GM21526 (cell line): ENCODE results near the gene PNPLA4.

ENCODE experiments used
- ATAC-seq: cut with Tn5 transposase; IDR thresholded peaks from one replicate; pipeline ENCODE4 v1.9.1; 2021; ENCODE audit warnings: moderate library complexity; ENCODE audit not compliant: unreplicated experiment, low FRiP score

The PNPLA4 gene

DNA sequence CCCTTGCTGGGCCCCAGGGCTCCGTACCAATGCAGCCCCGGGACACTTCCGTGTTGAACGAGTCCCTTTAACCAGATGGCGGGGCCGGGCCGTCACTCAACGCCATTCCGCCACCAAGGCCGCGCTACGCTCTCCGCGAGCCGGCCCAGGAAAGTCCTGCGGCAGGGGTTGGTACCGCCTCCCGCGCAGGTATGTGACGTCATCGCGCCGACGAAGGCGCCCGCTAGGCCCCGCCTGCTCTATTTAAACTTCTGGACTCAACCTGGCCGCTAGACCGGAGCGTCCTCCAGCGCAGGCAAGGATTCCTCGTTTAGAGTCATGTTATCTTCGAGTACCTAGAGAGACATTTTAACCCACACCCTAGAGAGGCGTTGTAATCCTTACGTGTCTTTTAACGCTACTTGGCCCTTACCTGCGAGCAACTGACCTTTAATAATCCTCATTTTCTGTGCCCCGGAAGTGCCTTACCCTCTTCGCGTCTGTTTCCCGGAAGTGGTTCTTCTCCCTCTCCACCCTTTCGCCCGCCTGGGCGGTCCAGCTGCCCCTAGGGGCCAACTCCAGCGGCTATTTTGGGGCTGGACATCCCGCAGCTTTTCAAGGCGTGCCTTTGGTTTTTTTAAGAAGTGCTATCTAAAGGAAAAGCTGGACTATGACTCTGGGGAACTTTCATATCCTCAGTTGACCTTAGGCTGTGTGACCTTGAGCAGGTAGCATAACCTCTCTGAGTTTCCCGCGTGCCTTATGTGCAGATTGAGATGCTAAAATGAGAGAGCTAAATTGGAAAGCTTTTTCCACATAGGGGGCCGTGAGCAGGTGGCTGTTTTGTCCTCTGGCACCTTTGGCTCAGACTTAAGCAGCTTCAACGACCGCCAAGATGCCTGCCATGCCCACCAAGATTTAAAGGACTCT, at the start of gene PNPLA4:
Gene PNPLA4 (minus strand): TSS at position 155 of the 909 bp plus-strand sequence. CDS start 1,294 bp downstream, outside the sequence.
- peak; percentile 91 for ATAC-seq

GRCh38 chrX:7972586-7972985, 45.4 kb upstream of the PNPLA4 start:
- ATAC-seq, result no peak

GRCh38 chrX:7970428-7970827, 43.2 kb upstream of the PNPLA4 start:
- no peak for ATAC-seq

DNA sequence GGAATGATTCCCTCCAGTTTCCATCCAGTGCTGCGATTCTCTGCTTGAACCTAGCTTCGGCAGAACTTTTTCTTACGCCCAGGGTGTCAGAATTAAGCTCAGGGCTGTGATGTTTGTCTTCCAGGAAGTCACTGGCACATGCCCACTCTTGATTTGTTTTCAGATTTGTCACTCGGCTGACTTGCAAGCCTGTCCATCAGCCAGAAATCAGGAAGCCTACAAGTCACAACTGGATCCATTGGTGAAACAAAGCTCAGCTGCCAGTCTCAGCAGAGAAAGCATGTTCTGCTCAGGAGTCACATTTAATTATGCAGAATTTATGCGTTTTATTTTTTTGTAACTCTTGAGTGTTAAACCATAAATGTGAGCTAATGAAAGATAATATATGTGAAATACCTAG, 38.2 kb upstream of the PNPLA4 start:
- no peak for ATAC-seq

GRCh38 chrX:7960246-7960645, 33.0 kb upstream of the PNPLA4 start:
- no peak for ATAC-seq

- no peak for ATAC-seq
Measured at GRCh38 chrX:7953446-7953845, 26.2 kb upstream of the PNPLA4 start.

- ATAC-seq, result peak; percentile 98
Measured at GRCh38 chrX:7950865-7951264, 23.7 kb upstream of the PNPLA4 start.

- no peak for ATAC-seq
Measured at GRCh38 chrX:7948483-7948882, 21.3 kb upstream of the PNPLA4 start.

DNA sequence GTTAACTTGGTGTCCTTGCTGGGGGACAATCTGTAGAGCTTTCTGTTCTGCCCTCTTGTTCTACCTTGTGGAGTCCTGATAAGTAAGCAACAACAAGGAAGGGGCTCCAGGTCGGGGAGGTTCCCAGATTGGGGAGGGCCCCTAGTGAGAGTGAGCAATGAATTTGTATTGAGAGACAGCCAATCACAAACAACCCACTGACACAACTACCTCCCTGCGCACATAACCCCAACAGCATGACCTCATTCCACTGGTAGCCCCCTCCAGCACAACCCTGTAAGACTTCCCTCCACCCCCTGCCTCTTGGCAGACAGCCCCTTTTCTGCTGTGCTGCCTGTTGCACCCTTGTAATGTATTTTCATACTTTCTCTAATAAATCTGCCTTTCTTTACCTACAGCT, 19.7 kb upstream of the PNPLA4 start:
- no peak for ATAC-seq

DNA sequence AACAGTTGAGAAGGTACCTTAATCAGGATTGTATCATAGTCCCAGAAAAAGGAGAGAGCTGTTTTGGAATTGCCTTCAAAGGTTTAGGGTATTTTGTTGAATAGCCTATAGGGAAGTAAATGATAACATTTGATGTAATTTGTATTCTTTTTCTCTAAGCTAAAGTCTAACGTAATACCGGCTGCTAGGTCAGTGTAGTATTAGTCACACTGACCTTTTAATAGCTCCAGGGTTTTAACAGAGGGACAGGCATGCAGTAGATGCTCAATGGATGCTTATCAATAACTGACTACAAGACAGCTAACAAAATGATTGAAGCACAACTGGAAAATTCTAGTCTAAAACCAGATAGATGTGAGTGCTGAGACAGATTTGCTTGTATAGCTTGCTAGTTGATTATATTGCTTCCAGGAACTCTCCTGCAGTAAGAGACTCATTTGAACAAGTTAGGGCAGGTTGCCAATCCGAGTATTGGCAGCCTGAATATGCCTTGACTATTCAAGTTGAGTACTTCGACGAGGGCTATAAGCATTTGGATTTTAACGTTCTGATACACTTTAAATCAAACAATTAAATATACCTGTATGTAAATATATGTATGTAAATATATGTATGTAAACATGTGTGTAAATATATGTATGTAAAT, 16.5 kb upstream of the PNPLA4 start:
- ATAC-seq, result no peak

DNA sequence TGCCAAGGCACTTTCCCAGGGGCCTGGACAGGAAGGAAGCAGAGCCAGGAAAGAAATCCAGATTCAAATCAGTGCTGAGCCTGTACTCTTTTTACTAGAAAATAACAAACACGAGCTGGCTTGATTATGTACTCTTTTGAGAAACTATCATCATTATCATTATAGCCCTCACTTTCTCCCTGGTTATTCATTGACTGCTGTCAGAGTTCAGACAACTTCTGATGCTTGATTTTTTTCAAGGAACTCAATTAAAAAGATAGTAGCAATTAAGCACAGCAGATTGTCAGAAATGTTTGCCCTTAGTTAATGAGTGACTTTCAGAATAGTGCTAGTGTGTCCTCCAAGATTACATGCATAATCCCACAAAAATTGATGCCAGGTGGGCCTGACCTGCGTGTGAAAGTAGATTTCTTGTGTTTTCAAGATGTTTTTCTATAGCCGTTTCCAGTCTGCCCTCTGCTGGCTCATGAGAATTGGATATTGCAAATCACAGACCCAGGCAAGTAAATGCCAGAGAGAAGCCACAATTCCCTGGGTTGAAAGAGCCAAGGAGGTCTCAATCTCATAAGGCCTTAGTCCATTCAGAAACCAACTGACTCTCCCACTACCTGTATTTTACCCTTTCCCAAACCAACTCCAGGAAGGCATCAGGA, 14.3 kb upstream of the PNPLA4 start:
- ATAC-seq, result no peak

DNA sequence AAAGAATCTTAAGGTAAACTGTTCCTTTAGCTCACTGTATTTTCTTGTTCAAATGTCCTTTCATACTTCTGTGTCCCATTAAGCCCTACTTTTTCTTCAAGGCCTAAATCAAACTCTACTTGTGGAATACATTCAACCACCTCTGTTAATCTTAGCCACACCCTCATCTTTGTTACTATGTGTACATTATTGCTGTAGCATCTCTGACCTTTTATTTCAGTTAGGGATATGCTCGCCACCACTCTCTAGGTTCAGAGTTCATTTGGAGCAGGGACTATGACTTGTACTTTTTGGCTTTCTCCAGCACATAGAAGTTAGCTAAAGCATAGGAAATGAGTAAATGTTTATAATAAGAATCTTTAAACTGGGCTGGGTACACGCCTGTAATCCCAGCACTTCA, 6.8 kb upstream of the PNPLA4 start:
- no peak for ATAC-seq

DNA sequence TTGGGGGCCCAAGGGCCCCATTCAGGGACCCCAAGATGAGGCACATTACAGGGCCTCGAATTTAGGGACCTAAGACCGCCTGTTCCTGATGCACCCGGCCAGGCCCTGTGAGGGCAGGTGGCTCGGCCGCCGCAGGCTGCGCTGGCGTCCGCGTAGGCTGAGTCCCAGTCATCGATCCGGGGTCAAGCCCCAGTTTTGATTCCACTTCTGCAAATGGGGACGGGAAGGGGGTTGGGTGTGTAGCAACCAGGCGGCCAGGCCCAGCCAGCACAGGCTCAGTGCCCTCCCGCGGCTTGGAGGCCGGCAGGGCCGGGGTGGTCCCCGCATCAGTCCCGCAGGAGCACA, 327 bp downstream of the PNPLA4 start:
- ATAC-seq, result peak; percentile 58

DNA sequence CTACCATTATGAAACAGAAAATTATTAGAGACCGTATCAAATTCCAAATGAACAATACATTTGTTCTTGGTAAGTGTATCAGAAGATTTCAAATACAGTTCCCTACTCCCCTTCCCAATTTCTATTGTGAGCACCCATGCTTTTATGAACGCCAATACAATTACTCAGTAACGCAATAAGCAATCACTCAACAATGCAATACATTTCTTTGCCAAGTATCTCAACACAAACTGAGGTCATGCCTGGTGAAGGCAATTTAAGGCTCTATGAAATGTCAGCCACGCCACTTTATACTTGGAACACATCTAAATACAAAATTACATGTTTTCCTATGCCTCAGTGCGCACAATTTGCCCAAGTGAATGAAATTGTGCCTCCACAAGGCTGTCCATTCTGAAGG, 712 bp downstream of the PNPLA4 start:
- ATAC-seq, result no peak

GRCh38 chrX:7925867-7926472, 1.2 kb downstream of the PNPLA4 start:
- peak; percentile 40 for ATAC-seq

DNA sequence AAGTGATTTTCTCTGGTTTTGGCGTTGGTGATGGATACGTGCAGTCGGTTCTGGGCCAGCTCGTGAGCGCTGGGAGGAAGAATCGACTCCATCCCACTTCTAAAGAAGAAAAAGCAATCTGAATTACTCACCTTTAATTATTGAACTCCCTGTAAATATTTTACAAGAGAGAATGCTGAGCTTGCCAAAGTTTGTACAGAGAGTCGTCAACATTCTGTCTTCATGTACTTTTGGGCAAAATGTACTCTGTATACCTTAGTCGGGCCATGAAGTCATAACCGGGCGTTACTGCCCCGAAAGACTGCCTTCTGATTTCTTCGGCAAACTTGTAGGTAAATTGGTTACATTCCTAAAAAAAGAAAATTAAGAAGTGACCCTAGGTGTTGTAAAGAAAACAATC, 5.5 kb downstream of the PNPLA4 start:
- no peak for ATAC-seq

GRCh38 chrX:7908821-7909220, 18.4 kb downstream of the PNPLA4 start:
- no peak for ATAC-seq

DNA sequence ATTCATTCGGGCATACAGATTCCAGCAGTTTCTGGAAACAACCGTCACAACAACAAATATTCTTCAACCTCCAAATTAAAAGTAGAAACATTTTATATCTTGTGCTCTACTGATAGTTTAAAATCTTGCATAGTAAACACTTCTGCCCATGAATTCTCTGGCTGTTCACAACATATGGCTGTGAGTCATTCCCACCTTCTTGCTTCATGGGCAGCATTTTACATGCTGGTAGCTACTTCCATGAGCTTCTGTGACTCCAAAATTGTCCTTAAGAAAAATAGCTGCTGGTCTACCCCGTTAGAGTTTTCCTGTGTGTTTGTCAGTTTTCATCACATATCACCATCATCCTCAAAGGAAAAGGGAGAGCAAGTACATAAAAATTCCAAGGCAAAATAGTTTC, 22.7 kb downstream of the PNPLA4 start:
- no peak for ATAC-seq

- no peak for ATAC-seq
Measured at GRCh38 chrX:7891928-7892327, 35.3 kb downstream of the PNPLA4 start.

DNA sequence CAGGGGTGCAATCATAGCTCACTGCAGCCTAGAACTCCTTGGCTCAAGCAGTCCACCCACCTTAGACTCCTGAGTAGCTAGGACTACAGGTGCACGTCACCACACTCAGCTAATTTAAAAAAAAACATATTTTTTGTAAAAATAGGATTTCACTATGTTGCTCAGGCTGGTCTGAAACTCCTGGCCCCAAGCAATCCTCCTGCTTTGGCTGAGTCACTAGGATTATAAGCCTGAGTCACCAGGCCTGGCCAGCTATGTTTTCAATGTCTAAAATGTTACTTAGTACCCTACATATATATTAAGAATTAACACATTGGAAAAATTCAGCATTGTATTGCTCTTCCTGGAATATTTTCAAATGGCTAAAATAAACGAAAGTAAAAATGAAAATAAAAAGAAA, 37.5 kb downstream of the PNPLA4 start:
- no peak for ATAC-seq

DNA sequence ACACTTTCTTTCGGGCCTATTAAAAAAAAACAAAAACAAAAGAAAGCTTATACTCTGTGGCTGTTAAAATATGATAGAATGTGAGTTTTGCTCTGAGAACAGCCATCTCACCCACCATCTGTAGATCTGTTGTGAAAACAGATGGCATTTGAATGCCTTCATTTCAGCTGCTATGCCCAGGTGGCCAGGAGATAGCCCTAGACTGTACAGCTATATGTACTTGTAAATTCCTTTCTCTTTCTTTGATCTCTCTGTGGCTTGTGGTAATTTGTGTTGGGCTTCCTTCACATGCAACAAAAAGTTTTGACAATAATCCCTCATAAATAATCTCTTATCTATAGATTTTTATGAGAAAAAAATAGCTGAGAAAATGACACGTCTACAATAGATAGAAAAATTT, 38.1 kb downstream of the PNPLA4 start:
- ATAC-seq, result no peak
